ENCODE measurements around the gene ZNF503. TPM values are rescaled to one million over a fixed set of nuclear protein-coding genes. Genes with fewer than 3 reads are reported as not detected.
A peak's percentile ranks its signal among the peaks of the same experiment; 100 is the strongest.

Gene ZNF503
- polyA plus RNA-seq, 2 of the 4 experiments (the other 2 are of a cell fraction): 0.54 to 12.8 TPM

DNA sequence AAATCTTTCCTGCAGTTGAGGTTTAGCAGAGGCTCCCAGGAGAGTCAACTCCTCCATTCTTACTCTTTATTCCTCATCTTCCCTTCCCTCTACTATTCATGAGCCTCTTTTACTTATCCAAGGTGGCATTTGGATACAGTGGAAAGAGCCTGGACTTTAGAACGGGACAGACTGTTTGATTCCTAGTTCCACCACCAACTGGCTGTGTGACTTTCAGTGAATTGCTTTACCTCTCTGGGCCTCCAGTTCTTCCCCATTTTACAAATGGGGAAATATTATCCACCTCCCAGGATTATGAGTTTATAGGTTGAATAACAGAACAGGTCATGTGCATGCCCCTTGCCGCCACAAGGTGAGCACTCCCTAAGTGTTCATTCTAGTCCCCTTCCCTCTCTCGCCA, 49.9 kb downstream of the ZNF503 start:
- no peak for FAIRE-seq
- WGBS (ENCODE audit: missing lambda C conversion rate): 94% methylated on average over 3 of the region's 3 CpGs
- POLR2A ChIA-PET: no interaction called here

DNA sequence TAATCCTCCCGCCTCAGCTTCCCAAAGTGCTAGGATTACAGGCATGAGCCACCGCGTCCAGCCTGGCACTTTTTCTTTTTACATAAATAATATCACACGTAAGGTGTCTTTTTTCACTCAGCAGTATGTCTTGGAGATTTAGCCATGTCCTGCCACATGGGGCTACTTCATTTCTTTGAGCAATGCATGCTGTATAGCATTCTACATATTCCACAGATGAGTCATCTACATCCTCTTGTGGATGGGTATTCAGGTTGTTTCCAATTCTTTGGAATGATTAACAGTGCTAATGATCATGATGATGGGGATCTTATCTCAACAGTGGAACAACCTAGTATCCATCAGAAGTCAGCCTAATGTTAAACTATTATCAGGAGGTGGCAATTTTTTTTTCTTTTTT, 50.8 kb downstream of the ZNF503 start:
- Histone ChIP-seq H3K9me3 (0 out of 3 replicates have a peak, but pooled peaks cover 2% of the 10 kb centered on the region), H3K4me1 (0 out of 3 replicates have a peak, but pooled peaks cover 9% of the 10 kb centered on the region), H3K27ac (peak overlapping the region in 1 of 2 experiments; percentile 49; a peak in 3 of 6 replicates), H3K4me2 (no peak overlapping the region), H3K4me3 (no peak overlapping the region)
- TF ChIP-seq PHF8 (IDR thresholded peaks at IDR 0.05; ENCODE audit: borderline replicate concordance, low read depth) (no peak), FOSL2 (IDR thresholded peaks at IDR 0.05) (no peak), FOSL2 (CRISPR knock-in tag; IDR thresholded peaks at IDR 0.05) (peak; percentile 73), KDM1A (IDR thresholded peaks at IDR 0.05; ENCODE audit: low read depth) (no peak), HOXA7 (CRISPR knock-in tag; IDR thresholded peaks at IDR 0.05) (no peak)
- TF ChIP-seq, protein P1, sequence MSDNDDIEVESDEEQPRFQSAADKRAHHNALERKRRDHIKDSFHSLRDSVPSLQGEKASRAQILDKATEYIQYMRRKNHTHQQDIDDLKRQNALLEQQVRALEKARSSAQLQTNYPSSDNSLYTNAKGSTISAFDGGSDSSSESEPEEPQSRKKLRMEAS (IDR thresholded peaks at IDR 0.05): 0 out of 2 replicates have a peak, but pooled peaks have one; percentile 11
- ChIA-PET CTCF (interaction anchor here (0.7 kb wide), 1 partner anchor 153 kb away, joined by 3 read pairs; no protein-coding TSS in a partner anchor), POLR2A (no interaction called here)
- DNase-seq (ENCODE audit: low read depth in 1 of 2, low spot score in 1 of 2) (peak; percentile 12 to 26), ATAC-seq (peak; percentile 69 to 73; a peak in 5 of 6 replicates), FAIRE-seq (no peak)
- WGBS (ENCODE audit: missing lambda C conversion rate): 79% methylated on average over 4 of the region's 4 CpGs

More for the DNA sequence above, 49.9 kb downstream of the ZNF503 start:
- CTCF ChIA-PET: no interaction called here
- no peak for TF ChIP-seq NPAS2 (CRISPR knock-in tag; IDR thresholded peaks at IDR 0.05; ENCODE audit: borderline replicate concordance)
- no peak for TF ChIP-seq ESRRA (IDR thresholded peaks at IDR 0.05; ENCODE audit: borderline replicate concordance, low read length)
- TF ChIP-seq ZFP36 (IDR thresholded peaks at IDR 0.05; ENCODE audit: borderline replicate concordance, partially characterized antibody): peak; percentile 12
- no peak for TF ChIP-seq SREBF2 (IDR thresholded peaks at IDR 0.05)
- DNase-seq (ENCODE audit: low read depth in 1 of 2, low spot score in 1 of 2) (no peak), ATAC-seq (no peak)
- Histone ChIP-seq H3K4me2 (no peak overlapping the region), H3K4me3 (no peak overlapping the region), H3K9me3 (0 out of 3 replicates have a peak, but pooled peaks cover 3% of the 10 kb centered on the region), H3K4me1 (0 out of 3 replicates have a peak, but pooled peaks cover 9% of the 10 kb centered on the region), H3K27ac (peak overlapping the region in 1 of 2 experiments; percentile 16; a peak in 1 of 6 replicates)

Other genes starting within 250 kb of the ZNF503 start
- 262 and 285 TPM in 2 replicates for gene VDAC2, start 191.0 kb downstream of the ZNF503 start, polyA plus RNA-seq (2011; rRNA removed)
- 273 to 292 TPM (median 276 TPM) in 3 replicates for gene VDAC2, start 191.0 kb downstream of the ZNF503 start, polyA plus RNA-seq (2017; fragmentation: RNase III; extraction: RNeasy Plus Mini Kit Qiagen cat#74134 plus additional on column Dnase treatment)
- gene COMTD1, start 165.8 kb downstream of the ZNF503 start, polyA plus RNA-seq (2011; rRNA removed): 9.5 and 9.8 TPM in 2 replicates
- 31.3 to 35.3 TPM (median 34.2 TPM) in 3 replicates for gene COMTD1, start 165.8 kb downstream of the ZNF503 start, polyA plus RNA-seq (2017; fragmentation: RNase III; extraction: RNeasy Plus Mini Kit Qiagen cat#74134 plus additional on column Dnase treatment)
- 5.2 and 5.6 TPM in 2 replicates for gene LRMDA, start 29.9 kb upstream of the ZNF503 start, polyA plus RNA-seq (2011; rRNA removed)
- 4.1 to 5.1 TPM (median 4.6 TPM) in 3 replicates for gene LRMDA, start 29.9 kb upstream of the ZNF503 start, polyA plus RNA-seq (2017; fragmentation: RNase III; extraction: RNeasy Plus Mini Kit Qiagen cat#74134 plus additional on column Dnase treatment)

Measured in A549 (cell line).